ENCODE measurements around the gene HSPA5.

Gene HSPA5

GRCh38 chr9:125261501-125262293 is 20.6 kb upstream of the HSPA5 start, which contains the start of gene GAPVD1:
GAPVD1 (plus strand) TSS chr9:125261826; CDS start chr9:125298922, 37,096 bp downstream.
- Histone ChIP-seq H3K18ac (ENCODE audit: low read depth in 1 of 2, low read length in 2 of 2) (peak within 1 kb of the TSS; percentile 29 to 87), H4K91ac (ENCODE audit: low read length) (peak within 1 kb of the TSS; percentile 82), H3K4me3 (ENCODE audit: insufficient read depth in 1 of 2, low read depth in 1 of 2, low read length in 2 of 2) (peak within 1 kb of the TSS; percentile 76 to 95), H2BK15ac (ENCODE audit: low read depth, poor library complexity, severe bottlenecking) (peak within 1 kb of the TSS; percentile 60), H3K4ac (ENCODE audit: low read depth in 1 of 2, low read length in 2 of 2) (peak within 1 kb of the TSS; percentile 24 to 55), H3K79me1 (replicated peaks; ENCODE audit: low read length, poor library complexity, severe bottlenecking) (peaks cover 1% of the 10 kb centered on the region), H3K14ac (ENCODE audit: low read length in 2 of 2) (peak within 1 kb of the TSS in 1 of 2 experiments; percentile 92), H3K4me2 (ENCODE audit: low read length, poor library complexity, severe bottlenecking) (peak within 1 kb of the TSS; percentile 96), H3K9ac (ENCODE audit: low read length) (peak within 1 kb of the TSS; percentile 95), H2BK5ac (ENCODE audit: low read depth, low read length, poor library complexity, severe bottlenecking) (no peak within 1 kb of the TSS), H3K4me1 (ENCODE audit: control insufficient read depth, insufficient read depth, low read depth, low read length) (peaks cover 5% of the 10 kb centered on the region), H3K9me3 (ENCODE audit: control insufficient read depth, low read length) (no peaks in the 10 kb centered on the region), H3K23ac (ENCODE audit: low read length in 2 of 2) (no peak within 1 kb of the TSS), H3K27me3 (ENCODE audit: control insufficient read depth in 1 of 2, insufficient read depth in 1 of 2, low read length in 2 of 2) (no peaks in the 10 kb centered on the region), H3K27ac (ENCODE audit: low read length, poor library complexity, severe bottlenecking) (peak within 1 kb of the TSS; percentile 5), H3K36me3 (ENCODE audit: control insufficient read depth in 1 of 2, insufficient read depth in 2 of 2, low read depth in 1 of 2, low read length in 2 of 2) (peaks cover 9 to 12% of the 10 kb centered on the region in 2 experiments), H2BK120ac (ENCODE audit: low read depth, low read length) (peak within 1 kb of the TSS; percentile 21), H2AFZ (ENCODE audit: low read depth, low read length) (peak within 1 kb of the TSS; percentile 90), H2BK12ac (ENCODE audit: low read length in 2 of 2) (no peak within 1 kb of the TSS), H4K8ac (ENCODE audit: low read length) (peak within 1 kb of the TSS; percentile 93), H2AK5ac (ENCODE audit: low read length, severe bottlenecking) (no peak within 1 kb of the TSS)
- peak; percentile 90 for DNase-seq
- WGBS, result 5% methylated on average over 66 of the region's 72 CpGs

GRCh38 chr9:125260561-125260960 is 19.4 kb upstream of the HSPA5 start:
- Histone ChIP-seq H2AFZ (ENCODE audit: low read depth, low read length) (no peak overlapping the region), H4K91ac (ENCODE audit: low read length) (no peak overlapping the region), H3K9me3 (ENCODE audit: control insufficient read depth, low read length) (no peaks in the 10 kb centered on the region), H3K9ac (ENCODE audit: low read length) (no peak overlapping the region), H3K14ac (ENCODE audit: low read length in 2 of 2) (no peak overlapping the region), H3K79me1 (replicated peaks; ENCODE audit: low read length, poor library complexity, severe bottlenecking) (no peaks in the 10 kb centered on the region), H3K4me1 (ENCODE audit: control insufficient read depth, insufficient read depth, low read depth, low read length) (peaks cover 5% of the 10 kb centered on the region), H3K4me2 (ENCODE audit: low read length, poor library complexity, severe bottlenecking) (no peak overlapping the region), H3K4ac (ENCODE audit: low read depth in 1 of 2, low read length in 2 of 2) (no peak overlapping the region), H2BK120ac (ENCODE audit: low read depth, low read length) (no peak overlapping the region), H3K27me3 (ENCODE audit: control insufficient read depth in 1 of 2, insufficient read depth in 1 of 2, low read length in 2 of 2) (no peaks in the 10 kb centered on the region), H3K36me3 (ENCODE audit: control insufficient read depth in 1 of 2, insufficient read depth in 2 of 2, low read depth in 1 of 2, low read length in 2 of 2) (peaks cover 9 to 12% of the 10 kb centered on the region in 2 experiments), H4K8ac (ENCODE audit: low read length) (peak overlapping the region; percentile 41), H3K4me3 (ENCODE audit: insufficient read depth in 1 of 2, low read depth in 1 of 2, low read length in 2 of 2) (no peak overlapping the region), H2BK15ac (ENCODE audit: low read depth, poor library complexity, severe bottlenecking) (no peak overlapping the region), H3K23ac (ENCODE audit: low read length in 2 of 2) (no peak overlapping the region), H2BK5ac (ENCODE audit: low read depth, low read length, poor library complexity, severe bottlenecking) (no peak overlapping the region), H2BK12ac (ENCODE audit: low read length in 2 of 2) (no peak overlapping the region), H3K18ac (ENCODE audit: low read depth in 1 of 2, low read length in 2 of 2) (no peak overlapping the region), H3K27ac (ENCODE audit: low read length, poor library complexity, severe bottlenecking) (no peak overlapping the region), H2AK5ac (ENCODE audit: low read length, severe bottlenecking) (no peak overlapping the region)
- no peak for DNase-seq

GRCh38 chr9:125258832-125259534 is 17.8 kb upstream of the HSPA5 start:
- H3K4ac ChIP-seq (ENCODE audit: low read depth in 1 of 2, low read length in 2 of 2), result no peak overlapping the region

GRCh38 chr9:125258160-125258785 is 17.1 kb upstream of the HSPA5 start:
- no peak overlapping the region for H2AK5ac ChIP-seq (ENCODE audit: low read length, severe bottlenecking)
- 99% methylated on average over 6 of the region's 6 CpGs for WGBS
- no peak overlapping the region for H4K8ac ChIP-seq (ENCODE audit: low read length)
- H3K36me3 ChIP-seq (ENCODE audit: control insufficient read depth in 1 of 2, insufficient read depth in 2 of 2, low read depth in 1 of 2, low read length in 2 of 2), result no peaks in the 10 kb centered on the region
- H2AFZ ChIP-seq (ENCODE audit: low read depth, low read length), result no peak overlapping the region
- no peak overlapping the region for H3K27ac ChIP-seq (ENCODE audit: low read length, poor library complexity, severe bottlenecking)
- H2BK120ac ChIP-seq (ENCODE audit: low read depth, low read length), result no peak overlapping the region
- no peak overlapping the region for H3K4me2 ChIP-seq (ENCODE audit: low read length, poor library complexity, severe bottlenecking)
- H3K9me3 ChIP-seq (ENCODE audit: control insufficient read depth, low read length), result no peaks in the 10 kb centered on the region
- H3K14ac ChIP-seq (ENCODE audit: low read length in 2 of 2), result no peak overlapping the region
- H3K4me1 ChIP-seq (ENCODE audit: control insufficient read depth, insufficient read depth, low read depth, low read length), result no peaks in the 10 kb centered on the region
- no peaks in the 10 kb centered on the region for H3K79me1 ChIP-seq (replicated peaks; ENCODE audit: low read length, poor library complexity, severe bottlenecking)
- no peaks in the 10 kb centered on the region for H3K27me3 ChIP-seq (ENCODE audit: control insufficient read depth in 1 of 2, insufficient read depth in 1 of 2, low read length in 2 of 2)
- no peak overlapping the region for H2BK5ac ChIP-seq (ENCODE audit: low read depth, low read length, poor library complexity, severe bottlenecking)
- no peak overlapping the region for H3K23ac ChIP-seq (ENCODE audit: low read length in 2 of 2)
- H3K4ac ChIP-seq (ENCODE audit: low read depth in 1 of 2, low read length in 2 of 2), result no peak overlapping the region
- no peak overlapping the region for H3K18ac ChIP-seq (ENCODE audit: low read depth in 1 of 2, low read length in 2 of 2)
- H2BK12ac ChIP-seq (ENCODE audit: low read length in 2 of 2), result no peak overlapping the region
- H4K91ac ChIP-seq (ENCODE audit: low read length), result peak overlapping the region; percentile 12
- no peak overlapping the region for H3K9ac ChIP-seq (ENCODE audit: low read length)
- DNase-seq, result no peak
- no peak overlapping the region for H3K4me3 ChIP-seq (ENCODE audit: insufficient read depth in 1 of 2, low read depth in 1 of 2, low read length in 2 of 2)
- no peak overlapping the region for H2BK15ac ChIP-seq (ENCODE audit: low read depth, poor library complexity, severe bottlenecking)

More at GRCh38 chr9:125258832-125259534, 17.8 kb upstream of the HSPA5 start:
- H3K9me3 ChIP-seq (ENCODE audit: control insufficient read depth, low read length), result no peaks in the 10 kb centered on the region
- no peak overlapping the region for H2BK15ac ChIP-seq (ENCODE audit: low read depth, poor library complexity, severe bottlenecking)
- no peak for DNase-seq
- H2BK5ac ChIP-seq (ENCODE audit: low read depth, low read length, poor library complexity, severe bottlenecking), result no peak overlapping the region
- no peak overlapping the region for H2BK120ac ChIP-seq (ENCODE audit: low read depth, low read length)
- peaks cover 6% of the 10 kb centered on the region in 2 experiments for H3K36me3 ChIP-seq (ENCODE audit: control insufficient read depth in 1 of 2, insufficient read depth in 2 of 2, low read depth in 1 of 2, low read length in 2 of 2)
- 89% methylated on average over 2 of the region's 2 CpGs for WGBS
- peaks cover 2% of the 10 kb centered on the region for H3K4me1 ChIP-seq (ENCODE audit: control insufficient read depth, insufficient read depth, low read depth, low read length)
- H4K8ac ChIP-seq (ENCODE audit: low read length), result no peak overlapping the region
- no peak overlapping the region for H2AK5ac ChIP-seq (ENCODE audit: low read length, severe bottlenecking)
- H2BK12ac ChIP-seq (ENCODE audit: low read length in 2 of 2), result no peak overlapping the region
- no peak overlapping the region for H3K23ac ChIP-seq (ENCODE audit: low read length in 2 of 2)
- H3K27me3 ChIP-seq (ENCODE audit: control insufficient read depth in 1 of 2, insufficient read depth in 1 of 2, low read length in 2 of 2), result no peaks in the 10 kb centered on the region
- H2AFZ ChIP-seq (ENCODE audit: low read depth, low read length), result no peak overlapping the region
- no peak overlapping the region for H3K9ac ChIP-seq (ENCODE audit: low read length)
- H3K4me3 ChIP-seq (ENCODE audit: insufficient read depth in 1 of 2, low read depth in 1 of 2, low read length in 2 of 2), result no peak overlapping the region
- no peaks in the 10 kb centered on the region for H3K79me1 ChIP-seq (replicated peaks; ENCODE audit: low read length, poor library complexity, severe bottlenecking)
- H3K27ac ChIP-seq (ENCODE audit: low read length, poor library complexity, severe bottlenecking), result no peak overlapping the region
- H3K14ac ChIP-seq (ENCODE audit: low read length in 2 of 2), result no peak overlapping the region
- no peak overlapping the region for H3K18ac ChIP-seq (ENCODE audit: low read depth in 1 of 2, low read length in 2 of 2)
- H3K4me2 ChIP-seq (ENCODE audit: low read length, poor library complexity, severe bottlenecking), result no peak overlapping the region
- no peak overlapping the region for H4K91ac ChIP-seq (ENCODE audit: low read length)
